Left renal pelvis (tissue), 4 donors: Measurements from ENCODE around the gene CST7. TPM values are rescaled to one million over a fixed set of nuclear protein-coding genes. Genes with fewer than 3 reads are reported as not detected.
"Not testable (repeated sequence)": the region's sequence is repeated elsewhere in the genome, so short reads cannot be mapped to it uniquely, and the experiment has no call there.

Source experiments
- DNase-seq, 4 donors: peaks; one replicate each; pipeline ENCODE4 v3.0.0-alpha.2; 2013; ENCODE audit warnings: low read depth in 4 of 4, low spot score in 3 of 4
- polyA plus RNA-seq, 4 donors: library from polyadenylated mRNA; unstranded; fragments of 120-200 nt; gene quantifications; one replicate each; pipeline ENCODE4 v1.2.1, GENCODE V29; 2013; ENCODE audit not compliant: insufficient read length in 4 of 4

The CST7 gene
- polyA plus RNA-seq, 4 donors: 0.19 to 0.92 (median 0.75) TPM

- no peak for DNase-seq
Observed at GRCh38 chr20:24998631-24999445, 49.8 kb downstream of the CST7 start.

GRCh38 chr20:24999568-24999967 is 50.5 kb downstream of the CST7 start:
- no peak for DNase-seq

- no peak for DNase-seq
Observed at GRCh38 chr20:25000268-25000801, 51.3 kb downstream of the CST7 start.

GRCh38 chr20:25001323-25001722 is 52.3 kb downstream of the CST7 start:
- not testable (repeated sequence) for DNase-seq

- no peak for DNase-seq
Observed at GRCh38 chr20:25003002-25003401, 53.9 kb downstream of the CST7 start.

GRCh38 chr20:25005220-25005619 is 56.2 kb downstream of the CST7 start:
- DNase-seq: no peak

- no peak for DNase-seq
Observed at GRCh38 chr20:25005661-25006060, 56.6 kb downstream of the CST7 start.

GRCh38 chr20:25006431-25007167 is 57.5 kb downstream of the CST7 start:
- no peak for DNase-seq

- no peak for DNase-seq
Observed at GRCh38 chr20:25007491-25008305, 58.6 kb downstream of the CST7 start.

- DNase-seq: no peak
Observed at GRCh38 chr20:25008388-25009217, 59.5 kb downstream of the CST7 start.

Other genes starting within 250 kb of the CST7 start
- gene APMAP, start 43.5 kb downstream of the CST7 start, polyA plus RNA-seq: 100 to 1,000 TPM in 1 of 4 donors, 10 to 100 TPM in 3; 89.4 to 108 (median 97.1) TPM
- gene ACSS1, start 108.9 kb downstream of the CST7 start, polyA plus RNA-seq: 10 to 100 TPM; 14.8 to 34.6 (median 29.8) TPM
- not detected for gene VSX1, start 132.9 kb downstream of the CST7 start, polyA plus RNA-seq
- gene ENTPD6, start 246.4 kb downstream of the CST7 start, polyA plus RNA-seq: 10 to 100 TPM; 28.0 to 49.2 (median 40.4) TPM